ENCODE data around the gene PAPOLA. TPM values are rescaled to one million over a fixed set of nuclear protein-coding genes. Genes with fewer than 3 reads are reported as not detected.

The PAPOLA gene
- total RNA-seq, 1 experiment from 2014 or later: 125 TPM

- no peaks in the 10 kb centered on the region for H3K27me3 ChIP-seq (ENCODE audit: control insufficient read depth, insufficient read depth, low read length)
- TF ChIP-seq SIN3A (IDR thresholded peaks at IDR 0.05; ENCODE audit: borderline replicate concordance, insufficient read depth, low read depth, low read length) (no peak), POLR2AphosphoS5 (IDR thresholded peaks at IDR 0.05; ENCODE audit: low read depth, low read length) (no peak), CTCF (IDR thresholded peaks at IDR 0.05) (no peak), TCF7L2 (IDR thresholded peaks at IDR 0.05; ENCODE audit: low read depth, low read length) (no peak), REST (IDR thresholded peaks at IDR 0.05; ENCODE audit: insufficient read depth in 1 of 2, low read depth in 2 of 2, low read length in 1 of 2) (no peak)
- DNase-seq (ENCODE audit: low read depth, low spot score) (no peak), ATAC-seq (no peak)
- H3K36me3 ChIP-seq (ENCODE audit: control insufficient read depth, insufficient read depth, low read length): no peaks in the 10 kb centered on the region
- intact Hi-C loops (cut with micrococcal nuclease; ENCODE audit: unreplicated experiment): no loop called here
- no peak overlapping the region for H3K27ac ChIP-seq (ENCODE audit: low read length)
- H3K4me1 ChIP-seq (ENCODE audit: control insufficient read depth, insufficient read depth, low read length): no peaks in the 10 kb centered on the region
- CTCF ChIA-PET: no interaction called here
- H3K4me3 ChIP-seq (ENCODE audit: low read depth in 2 of 2, low read length in 2 of 2): no peak overlapping the region
- no peaks in the 10 kb centered on the region for H3K9me3 ChIP-seq (ENCODE audit: control insufficient read depth, insufficient read depth, low read depth, low read length)
- no TSS peak for BruUV-seq (replicated peaks)
- POLR2A ChIA-PET: no interaction called here
- in situ Hi-C loops (cut with HindIII; ENCODE audit: low pct_unique_long_range_greater_than_20kb, low sequenced_read_pairs): no loop called here
These were observed 46.6 kb upstream of the PAPOLA start for GRCh38 chr14:96455588-96455987.

- no peak for TF ChIP-seq POLR2AphosphoS5 (IDR thresholded peaks at IDR 0.05; ENCODE audit: low read depth, low read length)
- TF ChIP-seq TCF7L2 (IDR thresholded peaks at IDR 0.05; ENCODE audit: low read depth, low read length): no peak
- TF ChIP-seq REST (IDR thresholded peaks at IDR 0.05; ENCODE audit: insufficient read depth in 1 of 2, low read depth in 2 of 2, low read length in 1 of 2): no peak
- TF ChIP-seq SIN3A (IDR thresholded peaks at IDR 0.05; ENCODE audit: borderline replicate concordance, insufficient read depth, low read depth, low read length): no peak
- no peak for TF ChIP-seq CTCF (IDR thresholded peaks at IDR 0.05)
- ATAC-seq (no peak), DNase-seq (ENCODE audit: low read depth, low spot score) (no peak)
- no peaks in the 10 kb centered on the region for H3K4me1 ChIP-seq (ENCODE audit: control insufficient read depth, insufficient read depth, low read length)
- no peaks in the 10 kb centered on the region for H3K27me3 ChIP-seq (ENCODE audit: control insufficient read depth, insufficient read depth, low read length)
- intact Hi-C loops (cut with micrococcal nuclease; ENCODE audit: unreplicated experiment) (no loop called here), in situ Hi-C loops (cut with HindIII; ENCODE audit: low pct_unique_long_range_greater_than_20kb, low sequenced_read_pairs) (no loop called here)
- no peaks in the 10 kb centered on the region for H3K9me3 ChIP-seq (ENCODE audit: control insufficient read depth, insufficient read depth, low read depth, low read length)
- no peak overlapping the region for H3K27ac ChIP-seq (ENCODE audit: low read length)
- no peaks in the 10 kb centered on the region for H3K36me3 ChIP-seq (ENCODE audit: control insufficient read depth, insufficient read depth, low read length)
- POLR2A ChIA-PET: no interaction called here
- no TSS peak for BruUV-seq (replicated peaks)
- CTCF ChIA-PET: no interaction called here
- no peak overlapping the region for H3K4me3 ChIP-seq (ENCODE audit: low read depth in 2 of 2, low read length in 2 of 2)
These were observed 42.3 kb upstream of the PAPOLA start for GRCh38 chr14:96459851-96460250.

Measured in Panc1 (cell line).